ENCODE results near the gene WASF2.

DNA sequence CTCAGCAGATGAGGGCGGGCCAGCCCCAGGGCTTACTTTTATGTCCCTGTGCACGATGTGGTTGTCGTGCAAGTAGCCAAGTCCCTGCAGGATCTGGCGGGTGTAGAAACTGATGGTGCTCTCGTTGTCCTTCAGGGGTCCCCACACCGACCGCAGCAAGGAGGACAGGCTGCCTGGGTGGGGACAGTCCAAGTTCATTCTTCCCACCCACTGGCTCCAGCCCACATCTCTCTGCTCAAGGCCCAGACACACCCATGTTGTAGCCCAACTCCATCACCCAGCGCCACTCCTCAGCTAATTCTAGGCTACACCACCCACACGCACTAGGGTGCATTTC is 130.2 kb downstream of the WASF2 start:
- TF ChIP-seq POLR2A (IDR thresholded peaks at IDR 0.05): no peak
- TF ChIP-seq, protein P1, sequence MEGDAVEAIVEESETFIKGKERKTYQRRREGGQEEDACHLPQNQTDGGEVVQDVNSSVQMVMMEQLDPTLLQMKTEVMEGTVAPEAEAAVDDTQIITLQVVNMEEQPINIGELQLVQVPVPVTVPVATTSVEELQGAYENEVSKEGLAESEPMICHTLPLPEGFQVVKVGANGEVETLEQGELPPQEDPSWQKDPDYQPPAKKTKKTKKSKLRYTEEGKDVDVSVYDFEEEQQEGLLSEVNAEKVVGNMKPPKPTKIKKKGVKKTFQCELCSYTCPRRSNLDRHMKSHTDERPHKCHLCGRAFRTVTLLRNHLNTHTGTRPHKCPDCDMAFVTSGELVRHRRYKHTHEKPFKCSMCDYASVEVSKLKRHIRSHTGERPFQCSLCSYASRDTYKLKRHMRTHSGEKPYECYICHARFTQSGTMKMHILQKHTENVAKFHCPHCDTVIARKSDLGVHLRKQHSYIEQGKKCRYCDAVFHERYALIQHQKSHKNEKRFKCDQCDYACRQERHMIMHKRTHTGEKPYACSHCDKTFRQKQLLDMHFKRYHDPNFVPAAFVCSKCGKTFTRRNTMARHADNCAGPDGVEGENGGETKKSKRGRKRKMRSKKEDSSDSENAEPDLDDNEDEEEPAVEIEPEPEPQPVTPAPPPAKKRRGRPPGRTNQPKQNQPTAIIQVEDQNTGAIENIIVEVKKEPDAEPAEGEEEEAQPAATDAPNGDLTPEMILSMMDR (IDR thresholded peaks at IDR 0.05): no peak

Measured in body of pancreas (tissue), 4 donors.